Activated T-cell treated with anti-CD3 and anti-CD28 coated beads, Interleukin-2, amount 50 U/mL, for 72 hours (primary cell): ENCODE results near the gene SOX6. TPM values are rescaled to one million over a fixed set of nuclear protein-coding genes. Genes with fewer than 3 reads are reported as not detected.
"Not testable (repeated sequence)": the region's sequence is repeated elsewhere in the genome, so short reads cannot be mapped to it uniquely, and the experiment has no call there.

Source experiments
- ATAC-seq, 2 donors: fragments of 150-1000 bp; cut with Tn5 transposase; replicated peaks in 1 of 2; 2 replicates each; pipeline ENCODE4 v1.10.0; 2021; ENCODE audit warnings: moderate library complexity in 2 of 2, mild to moderate bottlenecking in 1 of 2
- DNase-seq, 2 donors: peaks; one replicate each; pipeline ENCODE4 v3.0.0; 2021 to 2022; ENCODE audit warnings: mixed read lengths in 1 of 2
- H3K27ac Mint-ChIP-seq: one replicate; pipeline ENCODE4 v1.8.0; 2022; ENCODE audit warnings: mild to moderate bottlenecking, moderate library complexity, mixed read lengths
- H3K27me3 Mint-ChIP-seq: one replicate; pipeline ENCODE4 v1.8.0; 2022; ENCODE audit warnings: low read depth, mixed read lengths
- H3K36me3 Mint-ChIP-seq, 2 donors: one replicate each; pipeline ENCODE4 v1.8.0; 2022; ENCODE audit warnings: mixed read lengths in 2 of 2, mild to moderate bottlenecking in 1 of 2; ENCODE audit not compliant: insufficient read depth in 2 of 2
- H3K4me1 Mint-ChIP-seq: one replicate; pipeline ENCODE4 v1.8.0; 2022; ENCODE audit warnings: low read depth, mixed read lengths
- H3K4me3 Mint-ChIP-seq, 2 donors: one replicate each; pipeline ENCODE4 v1.8.0; 2022; ENCODE audit warnings: mild to moderate bottlenecking in 2 of 2, mixed read lengths in 2 of 2, moderate library complexity in 2 of 2
- H3K9me3 Mint-ChIP-seq, 2 donors: one replicate each; pipeline ENCODE4 v1.8.0; 2022; ENCODE audit warnings: mixed read lengths in 2 of 2
- total RNA-seq, 2 donors: library from RNA; stranded (reverse); gene quantifications; one replicate each; pipeline ENCODE4 v1.2.3, GENCODE V29; 2022

Gene SOX6
- total RNA-seq, 2 donors from 2014 or later: 0.48 TPM; not detected in 1

DNA sequence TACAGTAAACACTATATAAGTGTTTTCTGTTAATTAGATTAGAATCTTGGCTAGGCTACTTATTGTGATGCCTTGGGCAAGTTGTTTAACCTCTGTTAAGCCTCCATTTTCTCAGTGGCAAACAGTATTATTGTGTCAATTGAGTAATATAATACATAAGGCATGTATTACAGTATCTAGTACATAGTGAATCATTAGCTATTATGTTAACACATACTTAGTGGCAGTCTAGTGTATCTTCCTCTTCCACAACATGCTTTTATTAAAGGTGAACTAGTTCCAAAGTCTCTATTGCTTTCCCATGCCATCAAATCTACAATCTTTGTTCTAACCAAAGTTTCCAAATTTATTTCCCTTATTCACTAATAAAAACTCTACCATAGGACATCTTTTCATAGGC, 200.9 kb downstream of the SOX6 start:
- no peaks in the 10 kb centered on the region for H3K27me3 Mint-ChIP-seq
- H3K4me1 Mint-ChIP-seq: no peaks in the 10 kb centered on the region
- H3K4me3 Mint-ChIP-seq: no peak overlapping the region
- H3K27ac Mint-ChIP-seq: no peak overlapping the region
- no peak for DNase-seq
- ATAC-seq: no peak
- H3K9me3 Mint-ChIP-seq: peaks cover 0 to 1% of the 10 kb centered on the region in 2 donors
- no peaks in the 10 kb centered on the region for H3K36me3 Mint-ChIP-seq

DNA sequence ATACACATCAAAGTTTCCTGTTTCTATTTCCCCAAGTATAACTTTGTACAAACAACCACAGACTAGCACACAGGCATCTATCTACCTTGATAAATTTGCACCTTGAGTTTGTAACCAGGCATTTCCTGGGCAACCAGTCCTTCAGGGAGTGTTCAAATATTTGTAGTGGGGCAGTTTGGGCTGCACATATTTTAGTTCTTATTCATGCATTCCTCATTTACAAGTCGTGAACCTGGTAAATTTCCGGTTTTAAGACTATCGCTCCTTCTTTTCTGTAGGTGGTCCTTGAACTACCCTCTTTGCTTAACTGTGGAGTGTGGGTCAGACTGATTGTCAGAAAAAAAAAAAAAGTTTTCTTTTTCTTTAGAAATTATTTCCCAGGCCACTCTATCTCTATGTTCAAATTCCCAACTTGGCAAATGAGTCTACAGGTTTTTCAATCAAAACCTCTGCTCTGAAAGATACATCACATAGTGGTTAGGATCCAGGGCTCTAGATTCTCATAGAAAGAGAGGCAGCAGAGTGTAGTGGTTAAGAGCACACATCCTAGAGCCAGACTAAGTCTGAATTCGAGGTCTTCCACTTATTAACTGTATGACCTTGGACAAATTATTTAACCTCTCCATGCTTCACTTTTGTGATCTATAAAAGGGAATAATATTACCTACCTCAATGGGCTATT, 201.5 kb downstream of the SOX6 start:
- Mint-ChIP-seq H3K4me1 (no peaks in the 10 kb centered on the region), H3K4me3 (no peak overlapping the region), H3K9me3 (peaks cover 0 to under 1% of the 10 kb centered on the region in 2 donors), H3K27me3 (no peaks in the 10 kb centered on the region), H3K27ac (no peak overlapping the region), H3K36me3 (no peaks in the 10 kb centered on the region)
- ATAC-seq (no peak), DNase-seq (no peak)

DNA sequence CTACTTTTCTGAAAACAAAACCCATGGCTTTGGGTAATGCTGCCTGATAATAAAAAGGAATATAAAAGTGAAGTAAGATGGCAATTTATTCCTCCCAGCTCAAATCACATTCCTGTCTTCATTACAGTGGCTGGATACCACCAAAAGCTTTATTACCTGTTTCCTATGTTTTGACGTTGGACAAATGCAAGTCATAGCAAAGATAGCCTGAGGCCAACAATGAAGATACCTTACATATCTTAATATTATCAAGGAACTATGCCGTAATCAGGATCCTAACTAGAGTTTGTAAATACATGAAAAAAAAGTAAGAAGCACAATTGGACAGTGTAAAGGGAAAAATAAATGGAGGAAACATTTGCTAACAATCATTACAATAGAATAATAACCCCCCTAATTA, 202.4 kb downstream of the SOX6 start:
- no peak for DNase-seq
- no peaks in the 10 kb centered on the region for H3K9me3 Mint-ChIP-seq
- no peaks in the 10 kb centered on the region for H3K36me3 Mint-ChIP-seq
- no peak overlapping the region for H3K27ac Mint-ChIP-seq
- H3K4me1 Mint-ChIP-seq: no peaks in the 10 kb centered on the region
- H3K4me3 Mint-ChIP-seq: no peak overlapping the region
- H3K27me3 Mint-ChIP-seq: no peaks in the 10 kb centered on the region
- ATAC-seq: no peak

DNA sequence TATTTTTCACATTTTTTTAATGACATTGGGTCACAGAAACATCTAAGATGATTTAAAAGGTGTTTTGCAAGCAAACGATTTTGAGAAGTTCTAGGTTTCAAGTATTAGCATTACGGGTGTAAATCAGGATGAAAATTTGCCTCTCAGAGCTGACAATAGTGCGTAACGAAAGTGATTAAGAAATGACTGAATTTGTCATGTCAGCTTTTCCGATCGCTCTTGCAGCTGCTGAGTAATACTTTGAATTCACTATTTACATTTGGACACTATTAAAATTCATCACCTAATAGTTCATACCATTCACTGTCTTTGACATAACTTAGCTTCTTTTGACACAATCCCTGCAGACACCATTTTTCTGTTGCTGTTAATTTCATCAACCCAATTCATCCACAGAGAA, 205.2 kb downstream of the SOX6 start:
- Mint-ChIP-seq H3K9me3 (no peaks in the 10 kb centered on the region), H3K27ac (no peak overlapping the region), H3K36me3 (no peaks in the 10 kb centered on the region), H3K4me1 (no peaks in the 10 kb centered on the region), H3K27me3 (no peaks in the 10 kb centered on the region), H3K4me3 (no peak overlapping the region)
- no peak for DNase-seq
- ATAC-seq: no peak

DNA sequence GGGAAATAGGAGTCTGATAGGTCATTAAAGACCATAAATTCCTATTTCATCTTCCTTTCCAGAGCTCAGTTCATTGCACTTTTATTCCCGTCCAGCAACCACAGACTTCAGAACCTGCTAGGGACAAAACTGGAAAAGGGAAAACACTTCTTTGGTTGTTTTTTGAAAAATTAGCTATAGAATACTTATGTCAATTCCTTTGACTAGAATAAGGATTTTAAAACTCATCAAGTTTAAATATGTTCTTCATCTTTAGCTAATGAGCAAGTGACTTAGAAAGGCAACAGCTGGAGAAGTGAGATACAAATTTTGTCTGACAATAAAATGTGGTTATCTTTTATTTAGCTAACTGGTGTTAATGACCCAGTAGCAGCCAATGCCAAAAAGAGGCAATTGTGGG, 206.9 kb downstream of the SOX6 start:
- H3K9me3 Mint-ChIP-seq: peaks cover 0 to under 1% of the 10 kb centered on the region in 2 donors
- H3K4me3 Mint-ChIP-seq: no peak overlapping the region
- no peaks in the 10 kb centered on the region for H3K4me1 Mint-ChIP-seq
- H3K27me3 Mint-ChIP-seq: no peaks in the 10 kb centered on the region
- H3K36me3 Mint-ChIP-seq: no peaks in the 10 kb centered on the region
- no peak for DNase-seq
- no peak overlapping the region for H3K27ac Mint-ChIP-seq
- no peak for ATAC-seq

DNA sequence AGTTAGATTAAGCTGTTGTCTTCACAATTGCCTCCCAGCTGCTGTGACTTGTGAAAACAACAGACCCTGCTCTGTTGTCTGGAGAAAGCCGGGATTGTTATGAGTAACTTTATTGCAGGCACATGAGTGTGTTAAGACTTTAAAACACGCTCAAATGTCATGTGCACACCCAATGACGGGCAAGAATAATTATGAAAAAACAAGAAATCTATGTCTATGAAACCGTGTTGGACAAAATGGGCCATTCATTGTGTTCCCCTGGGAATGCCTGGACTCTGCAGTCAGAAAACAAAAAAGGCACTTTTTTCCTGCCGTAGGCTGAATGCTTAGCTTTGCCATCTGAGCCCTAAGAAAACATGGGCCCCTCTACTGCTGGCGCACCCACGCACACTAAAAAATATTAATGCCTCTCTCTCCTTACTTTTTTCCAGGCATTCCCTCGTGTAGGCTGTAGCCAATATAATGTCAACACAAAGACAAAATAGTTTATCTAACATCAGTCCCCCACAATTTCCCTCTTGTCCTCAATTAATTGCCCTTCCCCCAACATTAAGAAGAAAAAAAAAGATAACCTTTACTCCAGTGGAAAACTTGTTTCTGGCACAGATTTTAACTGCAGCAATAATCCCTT, 207.9 kb downstream of the SOX6 start:
- Mint-ChIP-seq H3K27me3 (no peaks in the 10 kb centered on the region), H3K36me3 (peaks cover 0 to 3% of the 10 kb centered on the region in 2 donors), H3K9me3 (peaks cover 3 to 9% of the 10 kb centered on the region in 2 donors), H3K4me3 (no peak overlapping the region), H3K4me1 (no peaks in the 10 kb centered on the region), H3K27ac (no peak overlapping the region)
- ATAC-seq (no peak), DNase-seq (no peak)

DNA sequence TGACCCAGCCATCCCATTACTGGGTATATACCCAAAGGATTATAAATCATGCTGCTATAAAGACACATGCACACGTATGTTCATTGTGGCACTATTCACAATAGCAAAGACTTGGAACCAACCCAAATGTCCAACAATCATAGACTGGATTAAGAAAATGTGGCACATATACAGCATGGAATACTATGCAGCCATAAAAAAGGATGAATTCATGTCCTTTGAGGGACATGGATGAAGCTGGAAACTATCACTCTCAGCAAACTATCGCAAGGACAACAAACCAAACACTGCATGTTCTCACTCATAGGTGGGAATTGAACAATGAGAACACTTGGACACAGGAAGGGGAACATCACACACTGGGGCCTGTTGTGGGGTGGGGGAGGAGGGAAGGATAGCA, 209.4 kb downstream of the SOX6 start:
- H3K4me1 Mint-ChIP-seq, H3K27me3 Mint-ChIP-seq, DNase-seq, H3K4me3 Mint-ChIP-seq, H3K9me3 Mint-ChIP-seq, ATAC-seq, H3K27ac Mint-ChIP-seq, H3K36me3 Mint-ChIP-seq: not testable (repeated sequence)

DNA sequence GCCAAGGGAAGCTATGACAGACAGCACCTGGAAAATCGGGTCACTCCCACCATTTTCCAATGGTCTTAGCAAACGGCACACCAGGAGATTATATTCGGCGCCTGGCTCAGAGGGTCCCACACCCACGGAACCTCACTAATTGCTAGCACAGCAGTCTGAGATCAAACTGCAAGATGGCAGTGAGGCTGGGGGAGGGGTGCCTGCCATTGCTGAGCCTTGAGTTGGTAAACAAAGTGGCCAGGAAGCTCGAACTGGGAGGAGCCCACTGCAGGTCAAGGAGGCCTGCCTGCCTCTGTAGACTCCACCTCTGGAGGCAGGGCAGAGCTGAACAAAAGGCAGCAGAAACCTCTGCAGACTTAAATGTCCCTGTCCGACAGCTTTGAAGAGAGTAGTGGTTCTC, 214.7 kb downstream of the SOX6 start:
- H3K4me3 Mint-ChIP-seq, H3K4me1 Mint-ChIP-seq, H3K27me3 Mint-ChIP-seq, DNase-seq, H3K27ac Mint-ChIP-seq, H3K36me3 Mint-ChIP-seq, ATAC-seq: not testable (repeated sequence)
- H3K9me3 Mint-ChIP-seq: peaks cover 7 to 15% of the 10 kb centered on the region in 2 donors

DNA sequence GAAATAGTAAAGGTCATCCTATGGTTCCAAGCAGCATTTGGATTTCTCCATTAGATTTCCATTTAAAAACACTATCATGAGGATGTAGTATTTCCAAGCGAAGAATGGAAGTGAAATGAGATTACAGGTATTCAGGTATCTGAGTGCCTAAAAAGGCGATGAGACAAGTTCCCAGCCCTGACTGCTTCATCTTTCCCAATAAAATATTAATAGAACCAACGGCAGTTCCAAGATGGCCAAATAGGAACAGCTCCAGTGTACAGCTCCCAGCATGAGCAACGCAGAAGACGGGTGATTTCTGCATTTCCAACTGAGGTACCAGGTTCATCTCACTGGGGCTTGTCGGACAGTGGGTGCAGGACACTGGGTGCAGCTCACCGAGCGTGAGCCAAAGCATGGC, 215.2 kb downstream of the SOX6 start:
- not testable (repeated sequence) for H3K36me3 Mint-ChIP-seq, H3K4me1 Mint-ChIP-seq, H3K27ac Mint-ChIP-seq, DNase-seq, ATAC-seq, H3K27me3 Mint-ChIP-seq, H3K4me3 Mint-ChIP-seq
- peaks cover 7 to 15% of the 10 kb centered on the region in 2 donors for H3K9me3 Mint-ChIP-seq

DNA sequence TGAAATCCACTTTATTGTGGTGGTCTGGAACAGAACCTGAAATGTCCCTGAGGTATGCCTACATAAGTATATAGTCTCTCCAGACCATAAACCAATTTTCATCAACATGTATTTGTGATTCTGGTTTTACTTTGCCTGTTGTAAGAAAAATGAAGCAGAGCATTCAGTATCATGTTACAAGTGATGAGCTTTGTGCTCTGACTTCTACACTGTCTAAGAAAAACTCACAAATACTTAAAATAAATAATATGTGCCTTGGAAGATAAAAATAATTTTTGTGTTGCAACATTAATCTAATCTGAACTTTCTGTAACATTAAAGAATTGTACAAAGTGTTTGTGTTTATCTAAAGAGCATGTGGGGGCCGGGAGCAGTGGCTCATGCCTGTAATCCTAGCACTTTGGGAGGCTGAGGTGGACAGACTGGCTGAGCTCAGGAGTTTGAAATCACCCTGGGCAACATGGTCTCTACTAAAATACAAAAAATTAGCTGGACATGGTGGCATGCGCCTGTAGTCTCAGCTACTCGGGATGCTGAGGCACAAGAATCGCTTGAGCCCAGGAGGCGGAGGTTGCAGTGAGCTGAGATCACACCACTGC, 219.5 kb downstream of the SOX6 start:
- H3K36me3 Mint-ChIP-seq: no peaks in the 10 kb centered on the region
- no peak overlapping the region for H3K4me3 Mint-ChIP-seq
- no peaks in the 10 kb centered on the region for H3K4me1 Mint-ChIP-seq
- no peaks in the 10 kb centered on the region for H3K27me3 Mint-ChIP-seq
- H3K27ac Mint-ChIP-seq: no peak overlapping the region
- H3K9me3 Mint-ChIP-seq: peaks cover 5 to 6% of the 10 kb centered on the region in 2 donors
- ATAC-seq: no peak
- DNase-seq: no peak

DNA sequence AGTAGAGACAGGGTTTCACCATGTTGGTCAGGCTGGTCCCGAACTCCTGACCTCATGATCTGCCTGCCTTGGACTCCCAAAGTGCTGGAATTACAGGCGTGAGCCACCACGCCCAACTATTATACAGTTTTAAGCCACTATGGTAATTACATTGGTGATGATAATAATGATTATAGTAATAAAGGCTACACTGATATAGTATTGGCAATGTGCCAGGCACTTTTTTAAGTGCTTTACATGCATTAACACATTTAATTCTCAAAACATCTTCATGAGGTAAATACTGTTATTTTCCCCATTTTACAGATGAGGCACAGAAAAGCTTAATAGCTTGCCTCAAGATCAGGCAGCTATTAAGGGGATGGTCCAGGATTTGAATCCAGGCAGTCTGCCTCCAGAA, 222.5 kb downstream of the SOX6 start:
- H3K9me3 Mint-ChIP-seq: peaks cover 2 to 3% of the 10 kb centered on the region in 2 donors
- no peak overlapping the region for H3K4me3 Mint-ChIP-seq
- no peaks in the 10 kb centered on the region for H3K4me1 Mint-ChIP-seq
- no peaks in the 10 kb centered on the region for H3K36me3 Mint-ChIP-seq
- DNase-seq (no peak), ATAC-seq (no peak)
- no peaks in the 10 kb centered on the region for H3K27me3 Mint-ChIP-seq
- no peak overlapping the region for H3K27ac Mint-ChIP-seq

DNA sequence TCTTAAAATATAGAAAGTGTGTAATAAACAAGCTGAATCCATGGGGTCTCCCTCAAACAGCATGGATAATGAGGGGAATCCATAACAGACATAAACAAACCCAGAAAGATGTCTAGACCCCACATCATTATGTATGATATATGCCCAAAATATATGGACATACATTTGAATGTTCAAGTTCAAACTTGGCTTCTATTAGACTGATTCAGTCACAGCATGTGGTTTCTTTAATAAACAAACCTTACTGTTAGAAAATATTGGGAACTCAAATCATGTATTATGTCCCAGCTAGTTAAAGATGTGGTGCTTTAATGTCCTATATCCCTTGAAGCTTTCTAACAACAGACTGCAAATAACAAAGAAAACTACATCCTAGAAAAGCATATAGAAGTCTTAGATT, 228.6 kb downstream of the SOX6 start:
- H3K4me3 Mint-ChIP-seq: no peak overlapping the region
- DNase-seq (no peak), ATAC-seq (no peak)
- H3K9me3 Mint-ChIP-seq: peaks cover 2% of the 10 kb centered on the region in 2 donors
- H3K27me3 Mint-ChIP-seq: no peaks in the 10 kb centered on the region
- no peaks in the 10 kb centered on the region for H3K36me3 Mint-ChIP-seq
- H3K27ac Mint-ChIP-seq: no peak overlapping the region
- H3K4me1 Mint-ChIP-seq: no peaks in the 10 kb centered on the region

DNA sequence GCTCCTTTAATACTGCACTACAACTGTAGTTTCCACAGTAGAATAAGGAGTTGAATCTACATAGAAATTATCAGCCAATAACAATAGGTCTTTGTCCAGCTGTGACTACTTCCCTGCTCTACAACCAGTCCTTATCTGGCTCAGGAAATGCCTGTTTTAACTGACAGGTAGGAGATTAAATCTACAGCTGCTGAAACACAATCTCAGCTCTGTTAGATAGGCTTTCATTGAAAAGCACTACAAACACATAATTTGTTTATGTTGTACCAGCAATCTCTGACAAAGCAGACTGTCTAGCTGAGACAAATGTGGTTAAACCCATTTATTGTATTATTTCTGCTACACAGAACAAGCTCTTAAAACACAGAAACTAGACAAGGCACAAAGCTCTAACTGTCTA, 230.0 kb downstream of the SOX6 start:
- no peaks in the 10 kb centered on the region for H3K36me3 Mint-ChIP-seq
- no peak for ATAC-seq
- H3K9me3 Mint-ChIP-seq: peaks cover 2% of the 10 kb centered on the region in 2 donors
- no peaks in the 10 kb centered on the region for H3K27me3 Mint-ChIP-seq
- H3K4me3 Mint-ChIP-seq: no peak overlapping the region
- no peaks in the 10 kb centered on the region for H3K4me1 Mint-ChIP-seq
- DNase-seq: no peak
- no peak overlapping the region for H3K27ac Mint-ChIP-seq
